DND-41 (cell line): ENCODE measurements around the gene GRPEL1.

Experiments
- EZH2 ChIP-seq: IDR thresholded peaks from 3 replicates; pipeline ENCODE4 v1.6.1; 2012; ENCODE audit warnings: borderline replicate concordance, low read depth, mild to moderate bottlenecking, moderate library complexity, low read length, inconsistent platforms; ENCODE audit not compliant: severe bottlenecking
- TF ChIP-seq, protein P1 (sequence below): IDR thresholded peaks from 2 replicates; pipeline ENCODE4 v1.5.1; 2012; ENCODE audit warnings: borderline replicate concordance, low read length, moderate library complexity, mild to moderate bottlenecking; ENCODE audit not compliant: poor library complexity, severe bottlenecking; ENCODE audit errors: extremely low read depth

DNA sequence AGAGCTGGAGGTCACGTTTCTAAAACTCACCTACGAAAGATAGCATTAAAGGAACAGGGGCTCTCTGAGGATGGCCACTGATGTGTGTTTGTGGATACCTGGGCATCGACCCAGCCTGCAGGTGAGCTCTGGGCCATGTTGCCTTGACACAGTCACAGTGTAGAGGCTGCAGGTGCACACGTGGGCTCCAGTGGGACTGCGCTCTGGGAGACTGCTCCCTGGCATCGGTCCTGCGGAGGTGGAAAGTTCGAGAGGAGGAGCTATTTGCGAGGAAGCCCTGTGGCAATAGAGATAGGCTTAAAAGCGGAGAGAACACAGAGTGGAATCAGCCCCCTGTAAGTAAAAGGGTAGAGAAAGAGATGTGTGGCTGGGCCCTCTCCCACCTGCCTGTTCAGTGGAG lies 37.0 kb downstream of the GRPEL1 start:
- TF ChIP-seq, protein P1, sequence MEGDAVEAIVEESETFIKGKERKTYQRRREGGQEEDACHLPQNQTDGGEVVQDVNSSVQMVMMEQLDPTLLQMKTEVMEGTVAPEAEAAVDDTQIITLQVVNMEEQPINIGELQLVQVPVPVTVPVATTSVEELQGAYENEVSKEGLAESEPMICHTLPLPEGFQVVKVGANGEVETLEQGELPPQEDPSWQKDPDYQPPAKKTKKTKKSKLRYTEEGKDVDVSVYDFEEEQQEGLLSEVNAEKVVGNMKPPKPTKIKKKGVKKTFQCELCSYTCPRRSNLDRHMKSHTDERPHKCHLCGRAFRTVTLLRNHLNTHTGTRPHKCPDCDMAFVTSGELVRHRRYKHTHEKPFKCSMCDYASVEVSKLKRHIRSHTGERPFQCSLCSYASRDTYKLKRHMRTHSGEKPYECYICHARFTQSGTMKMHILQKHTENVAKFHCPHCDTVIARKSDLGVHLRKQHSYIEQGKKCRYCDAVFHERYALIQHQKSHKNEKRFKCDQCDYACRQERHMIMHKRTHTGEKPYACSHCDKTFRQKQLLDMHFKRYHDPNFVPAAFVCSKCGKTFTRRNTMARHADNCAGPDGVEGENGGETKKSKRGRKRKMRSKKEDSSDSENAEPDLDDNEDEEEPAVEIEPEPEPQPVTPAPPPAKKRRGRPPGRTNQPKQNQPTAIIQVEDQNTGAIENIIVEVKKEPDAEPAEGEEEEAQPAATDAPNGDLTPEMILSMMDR = no peak
- no peak for TF ChIP-seq EZH2
